ENCODE measurements around the gene GABBR2. TPM values are rescaled to one million over a fixed set of nuclear protein-coding genes. Genes with fewer than 3 reads are reported as not detected.

Gene GABBR2
- total RNA-seq, 1 experiment from 2014 or later = 6.3 TPM

- Histone ChIP-seq H3K27me3 (ENCODE audit: control insufficient read depth, insufficient read depth, low read length) (no peaks in the 10 kb centered on the region), H3K36me3 (ENCODE audit: control insufficient read depth, insufficient read depth, low read length) (no peaks in the 10 kb centered on the region), H3K9me3 (ENCODE audit: control insufficient read depth, insufficient read depth, low read depth, low read length) (no peaks in the 10 kb centered on the region), H3K4me1 (ENCODE audit: control insufficient read depth, insufficient read depth, low read length) (no peaks in the 10 kb centered on the region), H3K4me3 (ENCODE audit: low read depth in 2 of 2, low read length in 2 of 2) (no peak overlapping the region), H3K27ac (ENCODE audit: low read length) (no peak overlapping the region)
- no peak for ATAC-seq
- BruUV-seq (replicated peaks) = no TSS peak
- intact Hi-C loops (cut with micrococcal nuclease; ENCODE audit: unreplicated experiment) = no loop called here
- DNase-seq (ENCODE audit: low read depth, low spot score) = no peak
- TF ChIP-seq SIN3A (IDR thresholded peaks at IDR 0.05; ENCODE audit: borderline replicate concordance, insufficient read depth, low read depth, low read length) = no peak
- ChIA-PET CTCF (no interaction called here), POLR2A (no interaction called here)
- in situ Hi-C loops (cut with HindIII; ENCODE audit: low pct_unique_long_range_greater_than_20kb, low sequenced_read_pairs) = no loop called here
Observed at GRCh38 chr9:98610211-98610610, 98.5 kb downstream of the GABBR2 start.

- no TSS peak for BruUV-seq (replicated peaks)
- intact Hi-C loops (cut with micrococcal nuclease; ENCODE audit: unreplicated experiment) = no loop called here
Observed at GRCh38 chr9:98609646-98610045, 99.1 kb downstream of the GABBR2 start.

GRCh38 chr9:98607787-98608186, 100.9 kb downstream of the GABBR2 start:
- BruUV-seq (replicated peaks) = no TSS peak
- DNase-seq (ENCODE audit: low read depth, low spot score) (no peak), ATAC-seq (no peak)
- ChIA-PET POLR2A (interaction anchor here (0.5 kb wide), 1 partner anchor 101 kb away, joined by 9 read pairs; the partner anchor contains the start of gene GABBR2), CTCF (no interaction called here)
- H3K27ac ChIP-seq (ENCODE audit: low read length) = no peak overlapping the region
- H3K4me1 ChIP-seq (ENCODE audit: control insufficient read depth, insufficient read depth, low read length) = no peaks in the 10 kb centered on the region
- H3K36me3 ChIP-seq (ENCODE audit: control insufficient read depth, insufficient read depth, low read length) = no peaks in the 10 kb centered on the region
- H3K9me3 ChIP-seq (ENCODE audit: control insufficient read depth, insufficient read depth, low read depth, low read length) = no peaks in the 10 kb centered on the region
- H3K4me3 ChIP-seq (ENCODE audit: low read depth in 2 of 2, low read length in 2 of 2) = no peak overlapping the region
- intact Hi-C loops (cut with micrococcal nuclease; ENCODE audit: unreplicated experiment) = no loop called here
- in situ Hi-C loops (cut with HindIII; ENCODE audit: low pct_unique_long_range_greater_than_20kb, low sequenced_read_pairs) = no loop called here
- no peaks in the 10 kb centered on the region for H3K27me3 ChIP-seq (ENCODE audit: control insufficient read depth, insufficient read depth, low read length)
- TF ChIP-seq REST (IDR thresholded peaks at IDR 0.05; ENCODE audit: insufficient read depth in 1 of 2, low read depth in 2 of 2, low read length in 1 of 2) = no peak
- no peak for TF ChIP-seq TCF7L2 (IDR thresholded peaks at IDR 0.05; ENCODE audit: low read depth, low read length)
- TF ChIP-seq POLR2AphosphoS5 (IDR thresholded peaks at IDR 0.05; ENCODE audit: low read depth, low read length) = no peak
- TF ChIP-seq CTCF (IDR thresholded peaks at IDR 0.05) = no peak
- no peak for TF ChIP-seq SIN3A (IDR thresholded peaks at IDR 0.05; ENCODE audit: borderline replicate concordance, insufficient read depth, low read depth, low read length)

More at GRCh38 chr9:98609646-98610045, 99.1 kb downstream of the GABBR2 start:
- no peaks in the 10 kb centered on the region for H3K36me3 ChIP-seq (ENCODE audit: control insufficient read depth, insufficient read depth, low read length)
- POLR2A ChIA-PET = no interaction called here
- TF ChIP-seq CTCF (IDR thresholded peaks at IDR 0.05) = no peak
- TF ChIP-seq TCF7L2 (IDR thresholded peaks at IDR 0.05; ENCODE audit: low read depth, low read length) = no peak
- in situ Hi-C loops (cut with HindIII; ENCODE audit: low pct_unique_long_range_greater_than_20kb, low sequenced_read_pairs) = no loop called here
- CTCF ChIA-PET = no interaction called here
- H3K27ac ChIP-seq (ENCODE audit: low read length) = no peak overlapping the region
- no peaks in the 10 kb centered on the region for H3K27me3 ChIP-seq (ENCODE audit: control insufficient read depth, insufficient read depth, low read length)
- no peak for ATAC-seq
- H3K4me3 ChIP-seq (ENCODE audit: low read depth in 2 of 2, low read length in 2 of 2) = no peak overlapping the region
- no peaks in the 10 kb centered on the region for H3K9me3 ChIP-seq (ENCODE audit: control insufficient read depth, insufficient read depth, low read depth, low read length)
- no peaks in the 10 kb centered on the region for H3K4me1 ChIP-seq (ENCODE audit: control insufficient read depth, insufficient read depth, low read length)
- no peak for DNase-seq (ENCODE audit: low read depth, low spot score)
